ENCODE results near the gene ZNF83.
"Not testable (repeated sequence)": the region's sequence is repeated elsewhere in the genome, so short reads cannot be mapped to it uniquely, and the experiment has no call there.

Gene ZNF83

GRCh38 chr19:52637718-52638585, at the start of gene ZNF83:
Gene ZNF83 (minus strand): TSS chr19:52638355.
- DNase-seq (ENCODE audit: low read depth in 2 of 2): peak; percentile 74 to 77

GRCh38 chr19:52687684-52688083, 49.5 kb upstream of the ZNF83 start:
- DNase-seq (ENCODE audit: low read depth in 2 of 2): no peak

- no peak for DNase-seq (ENCODE audit: low read depth in 2 of 2)
Observed at GRCh38 chr19:52685811-52686210, 47.7 kb upstream of the ZNF83 start.

- DNase-seq (ENCODE audit: low read depth in 2 of 2): not testable (repeated sequence)
Observed at GRCh38 chr19:52681216-52681615, 43.1 kb upstream of the ZNF83 start.

- DNase-seq (ENCODE audit: low read depth in 2 of 2): no peak
Observed at GRCh38 chr19:52679598-52679997, 41.4 kb upstream of the ZNF83 start.

DNA sequence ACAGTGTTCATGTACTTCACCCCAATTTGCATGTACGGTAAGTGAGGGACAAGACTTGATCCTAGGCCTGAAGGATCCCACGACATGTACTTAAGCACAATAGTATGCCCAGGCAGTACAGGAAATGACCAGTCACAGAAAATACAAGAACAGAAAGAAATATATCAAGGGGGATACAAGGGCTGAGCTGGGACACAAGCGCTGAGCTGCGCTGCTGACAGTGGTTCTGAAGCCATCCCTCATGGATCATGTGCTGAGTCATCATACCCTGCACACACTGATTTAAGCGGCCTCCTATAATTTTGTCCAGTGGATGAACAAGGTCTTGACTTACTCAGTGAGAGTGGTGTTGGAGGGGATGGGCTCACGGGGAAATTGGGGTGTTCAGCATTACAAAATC, 37.1 kb upstream of the ZNF83 start:
- DNase-seq (ENCODE audit: low read depth in 2 of 2): not testable (repeated sequence)

DNA sequence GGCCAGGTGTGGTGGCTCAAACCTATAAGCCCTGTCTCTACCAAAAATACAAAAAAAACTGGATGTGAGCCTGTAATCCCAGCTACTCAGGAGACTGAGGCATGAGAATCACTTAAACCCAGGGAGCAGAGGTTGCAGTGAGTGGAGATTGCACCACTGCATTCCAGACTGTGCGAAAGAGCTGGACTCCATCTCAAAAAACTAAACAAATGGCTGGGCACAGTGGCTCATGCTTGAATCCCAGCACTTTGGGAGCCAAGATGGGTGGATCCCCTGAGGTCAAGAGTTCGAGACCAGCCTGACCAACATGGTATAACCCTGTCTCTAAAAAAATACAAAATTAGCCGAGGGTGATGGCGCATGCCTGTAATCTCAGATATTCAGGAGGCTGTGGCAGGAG, 34.9 kb upstream of the ZNF83 start:
- no peak for DNase-seq (ENCODE audit: low read depth in 2 of 2)

DNA sequence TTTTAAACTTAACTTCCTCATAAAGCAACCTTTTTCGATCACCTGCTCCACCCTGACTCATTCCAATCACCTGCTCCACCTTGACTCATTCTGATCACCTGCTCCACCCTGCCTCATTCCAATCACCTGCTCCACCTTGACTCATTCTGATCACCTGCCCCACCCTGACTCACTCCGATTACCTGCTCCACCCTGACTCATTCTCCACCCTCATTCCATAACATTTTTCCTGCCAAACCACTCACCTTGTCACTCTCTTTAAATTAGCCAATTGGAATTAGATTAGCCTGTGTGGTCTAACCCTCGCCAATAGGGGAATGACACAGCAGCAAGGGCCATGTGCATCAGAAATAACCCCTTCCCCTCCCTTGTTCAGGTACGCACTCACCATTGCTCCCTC, 31.9 kb upstream of the ZNF83 start:
- no peak for DNase-seq (ENCODE audit: low read depth in 2 of 2)

GRCh38 chr19:52669586-52669985, 31.4 kb upstream of the ZNF83 start:
- no peak for DNase-seq (ENCODE audit: low read depth in 2 of 2)

- no peak for DNase-seq (ENCODE audit: low read depth in 2 of 2)
Observed at GRCh38 chr19:52667972-52668371, 29.8 kb upstream of the ZNF83 start.

GRCh38 chr19:52666506-52666905, 28.4 kb upstream of the ZNF83 start:
- DNase-seq (ENCODE audit: low read depth in 2 of 2): no peak

DNA sequence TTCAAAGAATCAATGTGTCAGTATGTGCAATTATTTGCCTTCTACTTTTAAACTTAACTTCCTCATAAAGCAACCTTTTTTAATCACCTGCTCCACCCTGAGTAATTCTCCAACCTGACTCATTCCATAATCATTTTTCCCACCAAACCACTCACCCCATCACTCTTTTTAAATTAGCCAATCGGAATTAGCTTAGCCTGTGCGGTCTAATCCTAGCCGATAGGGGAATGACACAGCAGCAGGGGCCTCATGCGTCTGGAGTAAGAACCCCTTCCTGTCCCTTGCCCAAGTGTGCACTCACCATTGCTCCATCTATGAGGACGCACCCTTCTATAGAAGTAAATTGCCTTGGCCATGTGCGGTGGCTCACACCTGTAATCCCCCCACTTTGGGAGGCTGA, 27.4 kb upstream of the ZNF83 start:
- DNase-seq (ENCODE audit: low read depth in 2 of 2): no peak

DNA sequence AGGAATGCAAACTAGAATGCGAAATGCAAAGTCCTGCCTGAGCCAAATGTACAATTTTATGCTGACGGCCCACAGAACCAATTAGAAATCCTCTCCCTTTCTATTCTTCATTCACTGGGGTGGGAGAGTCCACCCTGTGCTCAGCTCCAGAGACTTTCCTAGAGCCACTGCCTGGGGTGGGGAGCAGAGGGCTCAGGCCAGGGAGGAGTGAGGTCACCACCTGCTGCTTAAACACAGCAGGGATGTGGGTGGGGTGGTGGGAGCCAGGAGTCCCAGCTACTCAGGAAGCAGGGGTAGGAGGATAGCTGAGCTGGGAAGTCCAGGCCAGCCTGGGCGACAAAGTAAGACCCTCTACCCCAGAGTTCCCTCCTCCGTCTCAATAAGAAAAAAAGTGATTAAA, 26.9 kb upstream of the ZNF83 start:
- no peak for DNase-seq (ENCODE audit: low read depth in 2 of 2)

DNA sequence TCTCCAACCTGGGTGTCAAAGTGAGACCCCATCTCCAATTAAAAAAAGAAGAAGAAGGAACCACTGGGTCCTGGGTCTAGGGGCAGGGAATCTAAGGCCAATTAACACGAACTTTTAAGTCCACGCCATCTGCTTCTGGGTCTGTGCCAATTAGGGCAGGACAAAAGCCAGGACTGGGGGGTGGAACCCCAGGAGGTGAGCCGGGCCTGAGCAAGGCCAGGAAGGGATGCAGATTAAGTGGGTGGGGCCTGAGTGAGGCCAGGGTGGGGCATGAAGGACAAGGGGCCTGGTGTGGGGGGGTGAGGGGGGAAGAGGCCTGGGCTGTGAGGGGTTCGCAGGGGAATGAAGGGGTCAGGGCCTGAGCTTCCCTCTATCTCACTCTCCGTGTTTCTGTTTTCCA, 26.3 kb upstream of the ZNF83 start:
- no peak for DNase-seq (ENCODE audit: low read depth in 2 of 2)

GRCh38 chr19:52662631-52663030, 24.5 kb upstream of the ZNF83 start:
- no peak for DNase-seq (ENCODE audit: low read depth in 2 of 2)

DNA sequence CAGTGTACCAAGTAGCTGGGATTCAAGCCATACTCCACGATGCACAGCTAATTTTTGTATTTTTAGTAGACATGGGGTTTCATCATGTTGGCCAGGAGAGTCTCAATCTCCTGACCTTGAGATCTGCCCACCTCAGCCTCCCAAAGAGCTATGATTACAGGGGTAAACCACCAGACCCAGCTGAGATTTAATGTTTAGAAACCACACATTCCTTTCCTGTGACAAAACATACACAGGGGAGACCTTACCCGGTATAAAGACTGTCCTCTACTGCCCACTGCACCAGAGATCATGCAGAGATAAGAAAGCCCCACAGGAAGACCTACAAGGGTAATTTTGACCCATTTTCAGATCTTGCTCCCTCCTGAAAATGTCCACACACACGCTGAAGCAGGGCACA, 22.8 kb upstream of the ZNF83 start:
- no peak for DNase-seq (ENCODE audit: low read depth in 2 of 2)

DNA sequence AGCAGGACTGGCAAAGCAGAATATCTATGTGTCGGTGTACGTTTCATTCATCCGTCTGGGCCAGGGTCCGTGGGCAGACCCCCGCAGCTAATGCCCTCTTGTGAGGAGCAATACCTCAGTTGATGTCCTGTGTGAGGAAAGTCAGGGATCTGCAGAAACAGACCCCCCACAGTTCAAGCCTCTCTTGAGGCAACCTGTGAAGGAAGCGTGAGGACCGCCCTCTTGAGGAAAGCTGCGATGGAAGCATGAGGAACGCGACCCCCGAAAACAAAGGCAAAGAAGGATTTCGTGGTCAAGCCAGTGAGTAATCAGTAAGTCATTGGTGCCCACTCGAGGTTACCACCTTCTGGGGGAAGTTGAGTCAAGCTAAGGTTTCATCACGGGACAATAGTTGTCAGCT, 20.9 kb upstream of the ZNF83 start:
- no peak for DNase-seq (ENCODE audit: low read depth in 2 of 2)

DNA sequence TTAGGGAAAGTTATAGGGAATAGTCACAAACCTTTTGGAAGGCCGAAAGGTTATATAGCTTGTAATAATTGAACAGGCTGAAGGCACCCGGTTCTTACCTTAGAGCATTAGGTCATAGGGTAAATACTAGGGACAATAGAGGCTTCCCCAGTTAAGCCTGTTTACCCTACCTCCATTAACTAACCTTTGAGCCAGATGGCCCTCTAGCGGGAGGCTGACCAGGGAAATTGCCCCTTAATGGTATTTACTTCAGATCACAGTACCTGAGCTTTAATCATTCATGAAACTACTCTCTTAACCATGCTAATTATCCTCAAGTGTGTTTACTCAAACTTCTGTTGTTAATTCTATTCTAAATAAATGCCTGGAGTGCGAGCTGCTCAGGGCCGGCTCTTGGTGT, 20.4 kb upstream of the ZNF83 start:
- no peak for DNase-seq (ENCODE audit: low read depth in 2 of 2)

- DNase-seq (ENCODE audit: low read depth in 2 of 2): no peak
Observed at GRCh38 chr19:52653161-52653560, 15.0 kb upstream of the ZNF83 start.

GRCh38 chr19:52651956-52652355, 13.8 kb upstream of the ZNF83 start:
- DNase-seq (ENCODE audit: low read depth in 2 of 2): no peak

DNA sequence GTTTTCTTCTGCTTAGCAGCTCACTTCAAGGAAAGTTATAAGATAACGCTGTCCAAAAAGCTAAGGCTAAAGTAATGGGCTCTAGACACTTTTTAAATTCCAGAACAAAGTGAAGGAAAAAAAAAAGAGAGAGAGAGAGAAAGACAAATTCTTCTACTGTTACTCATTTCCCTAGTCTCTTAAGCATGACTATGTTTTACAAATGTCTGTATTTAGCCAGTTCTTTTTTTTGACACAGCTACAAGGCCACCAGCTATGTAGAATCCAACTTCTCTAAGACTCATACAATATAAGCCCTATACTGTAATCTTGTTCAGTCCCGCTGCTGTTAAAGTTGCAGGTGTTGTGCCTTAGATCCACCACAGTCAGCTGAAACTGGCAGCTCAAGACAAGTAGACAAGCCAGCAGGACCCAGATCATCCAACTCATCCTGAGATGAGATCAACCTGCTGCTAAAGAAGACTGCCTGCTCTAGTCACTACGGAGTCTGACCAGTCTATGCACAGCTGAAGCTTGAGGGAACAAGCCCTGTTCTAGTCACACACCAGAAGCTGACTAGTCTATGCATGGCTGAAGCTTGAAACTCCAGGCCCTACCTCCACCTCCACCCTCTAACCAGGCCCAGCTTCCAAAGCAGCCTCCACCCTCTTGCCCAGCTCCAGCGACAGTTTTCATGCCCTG, 10.3 kb upstream of the ZNF83 start:
- no peak for DNase-seq (ENCODE audit: low read depth in 2 of 2)

DNA sequence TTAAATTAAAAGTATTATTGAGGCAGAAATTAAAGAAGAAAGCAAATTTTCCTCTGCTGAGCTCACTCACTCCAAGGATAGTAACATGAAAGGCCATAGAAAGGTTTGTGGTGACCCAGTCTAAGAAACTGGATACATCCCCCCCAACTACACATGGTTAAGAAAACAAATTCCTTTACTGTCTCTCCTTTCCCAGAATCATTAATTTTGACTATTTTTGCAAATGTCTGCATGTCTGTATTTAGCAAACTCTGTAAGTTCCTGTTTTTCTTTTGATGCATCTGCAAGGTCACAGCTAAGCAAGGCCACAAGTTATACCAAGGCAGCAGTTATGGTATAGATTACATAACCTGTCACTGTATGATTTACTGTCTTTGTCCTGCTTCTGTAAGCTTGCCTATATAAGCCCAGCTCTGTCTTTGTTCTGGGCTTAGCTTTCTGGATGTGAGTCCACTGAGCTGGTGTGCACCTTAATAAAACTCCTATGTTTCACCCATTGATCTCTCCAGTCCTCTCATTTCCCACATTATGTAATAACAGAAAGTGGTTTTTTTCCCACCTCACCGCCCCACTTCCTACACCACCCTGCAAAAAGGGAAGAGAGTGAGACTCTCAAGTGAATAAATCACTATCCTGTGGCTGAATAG, 8.5 kb upstream of the ZNF83 start:
- DNase-seq (ENCODE audit: low read depth in 2 of 2): no peak

GRCh38 chr19:52640916-52641315, 2.8 kb upstream of the ZNF83 start:
- no peak for DNase-seq (ENCODE audit: low read depth in 2 of 2)

Measured in stimulated activated CD8-positive, alpha-beta memory T cell treated with anti-CD3 and anti-CD28 coated beads, Interleukin-15, amount 100 ng/mL, for 48 hours (primary cell).